NT2/D1 (cell line): ENCODE data around the gene HK3.

Experiments
- SUZ12 ChIP-seq: IDR thresholded peaks from 2 replicates; pipeline ENCODE4 v1.6.1; 2011; ENCODE audit not compliant: insufficient read length, insufficient read depth; ENCODE audit errors: extremely low read depth
- YY1 ChIP-seq: IDR thresholded peaks from 2 replicates; pipeline ENCODE4 v1.6.1; 2011; ENCODE audit not compliant: insufficient read length, insufficient read depth
- ZNF274 ChIP-seq: IDR thresholded peaks from 2 replicates; pipeline ENCODE4 v1.6.1; 2011; ENCODE audit warnings: mild to moderate bottlenecking, low read depth, low read length

GRCh38 chr5:176869501-176870109, 29.5 kb downstream of the HK3 start:
- TF ChIP-seq SUZ12 (no peak), YY1 (no peak), ZNF274 (no peak)
